Measurements from ENCODE around the gene PRKCH.

Gene PRKCH

GRCh38 chr14:61388976-61389576 is 67.7 kb downstream of the PRKCH start (continued):
- TF ChIP-seq ZNF530 (tag by site-specific recombination; IDR thresholded peaks at IDR 0.05; ENCODE audit: low read depth) (no peak), ZBTB17 (tag by site-specific recombination; IDR thresholded peaks at IDR 0.05) (peak; percentile 27; the same call in 1 of the 2 replicates), RBAK (tag by site-specific recombination; IDR thresholded peaks at IDR 0.05) (no peak), ZNF280D (tag by site-specific recombination; IDR thresholded peaks at IDR 0.05) (no peak), ZNF175 (tag by site-specific recombination; IDR thresholded peaks at IDR 0.05) (no peak), ZNF184 (tag by site-specific recombination; IDR thresholded peaks at IDR 0.05) (0 out of 2 replicates have a peak, but pooled peaks have one; percentile 20), ZNF174 (tag by site-specific recombination; IDR thresholded peaks at IDR 0.05) (no peak), ZNF664 (tag by site-specific recombination; IDR thresholded peaks at IDR 0.05) (no peak), ZNF274 (IDR thresholded peaks at IDR 0.05; ENCODE audit: low read length) (no peak), ZNF274 (tag by site-specific recombination; IDR thresholded peaks at IDR 0.05; ENCODE audit: borderline replicate concordance) (no peak), ZNF133 (tag by site-specific recombination; IDR thresholded peaks at IDR 0.05) (no peak), GLIS1 (tag by site-specific recombination; IDR thresholded peaks at IDR 0.05) (peak; percentile 89), KLF10 (tag by site-specific recombination; IDR thresholded peaks at IDR 0.05) (no peak), ZNF768 (tag by site-specific recombination; IDR thresholded peaks at IDR 0.05) (no peak), ZNF350 (tag by site-specific recombination; IDR thresholded peaks at IDR 0.05) (no peak), SP3 (tag by site-specific recombination; IDR thresholded peaks at IDR 0.05) (no peak), ZNF623 (tag by site-specific recombination; IDR thresholded peaks at IDR 0.05) (no peak), ZNF362 (tag by site-specific recombination; IDR thresholded peaks at IDR 0.05) (peak; percentile 61; the same call in 1 of the 2 replicates), ZNF24 (tag by site-specific recombination; IDR thresholded peaks at IDR 0.05) (0 out of 2 replicates have a peak, but pooled peaks have one; percentile 26), ZNF701 (tag by site-specific recombination; IDR thresholded peaks at IDR 0.05) (no peak), HOXA7 (CRISPR knock-in tag; IDR thresholded peaks at IDR 0.05; ENCODE audit: borderline replicate concordance) (no peak), ZNF571 (tag by site-specific recombination; IDR thresholded peaks at IDR 0.05) (no peak), SP2 (tag by site-specific recombination; IDR thresholded peaks at IDR 0.05) (no peak), PRDM10 (tag by site-specific recombination; IDR thresholded peaks at IDR 0.05) (no peak), ZNF585B (tag by site-specific recombination; IDR thresholded peaks at IDR 0.05) (no peak), TCF7L2 (IDR thresholded peaks at IDR 0.05; ENCODE audit: borderline replicate concordance, low read depth, low read length) (no peak), ZBTB21 (tag by site-specific recombination; IDR thresholded peaks at IDR 0.05) (no peak)
- TF ChIP-seq, protein P1, sequence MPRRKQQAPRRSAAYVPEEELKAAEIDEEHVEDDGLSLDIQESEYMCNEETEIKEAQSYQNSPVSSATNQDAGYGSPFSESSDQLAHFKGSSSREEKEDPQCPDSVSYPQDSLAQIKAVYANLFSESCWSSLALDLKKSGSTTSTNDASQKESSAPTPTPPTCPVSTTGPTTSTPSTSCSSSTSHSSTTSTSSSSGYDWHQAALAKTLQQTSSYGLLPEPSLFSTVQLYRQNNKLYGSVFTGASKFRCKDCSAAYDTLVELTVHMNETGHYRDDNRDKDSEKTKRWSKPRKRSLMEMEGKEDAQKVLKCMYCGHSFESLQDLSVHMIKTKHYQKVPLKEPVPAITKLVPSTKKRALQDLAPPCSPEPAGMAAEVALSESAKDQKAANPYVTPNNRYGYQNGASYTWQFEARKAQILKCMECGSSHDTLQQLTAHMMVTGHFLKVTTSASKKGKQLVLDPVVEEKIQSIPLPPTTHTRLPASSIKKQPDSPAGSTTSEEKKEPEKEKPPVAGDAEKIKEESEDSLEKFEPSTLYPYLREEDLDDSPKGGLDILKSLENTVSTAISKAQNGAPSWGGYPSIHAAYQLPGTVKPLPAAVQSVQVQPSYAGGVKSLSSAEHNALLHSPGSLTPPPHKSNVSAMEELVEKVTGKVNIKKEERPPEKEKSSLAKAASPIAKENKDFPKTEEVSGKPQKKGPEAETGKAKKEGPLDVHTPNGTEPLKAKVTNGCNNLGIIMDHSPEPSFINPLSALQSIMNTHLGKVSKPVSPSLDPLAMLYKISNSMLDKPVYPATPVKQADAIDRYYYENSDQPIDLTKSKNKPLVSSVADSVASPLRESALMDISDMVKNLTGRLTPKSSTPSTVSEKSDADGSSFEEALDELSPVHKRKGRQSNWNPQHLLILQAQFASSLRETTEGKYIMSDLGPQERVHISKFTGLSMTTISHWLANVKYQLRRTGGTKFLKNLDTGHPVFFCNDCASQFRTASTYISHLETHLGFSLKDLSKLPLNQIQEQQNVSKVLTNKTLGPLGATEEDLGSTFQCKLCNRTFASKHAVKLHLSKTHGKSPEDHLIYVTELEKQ (tag by site-specific recombination; IDR thresholded peaks at IDR 0.05; ENCODE audit: borderline replicate concordance), result peak; percentile 18; the same call in 1 of the 2 replicates
- TF ChIP-seq, protein P2, sequence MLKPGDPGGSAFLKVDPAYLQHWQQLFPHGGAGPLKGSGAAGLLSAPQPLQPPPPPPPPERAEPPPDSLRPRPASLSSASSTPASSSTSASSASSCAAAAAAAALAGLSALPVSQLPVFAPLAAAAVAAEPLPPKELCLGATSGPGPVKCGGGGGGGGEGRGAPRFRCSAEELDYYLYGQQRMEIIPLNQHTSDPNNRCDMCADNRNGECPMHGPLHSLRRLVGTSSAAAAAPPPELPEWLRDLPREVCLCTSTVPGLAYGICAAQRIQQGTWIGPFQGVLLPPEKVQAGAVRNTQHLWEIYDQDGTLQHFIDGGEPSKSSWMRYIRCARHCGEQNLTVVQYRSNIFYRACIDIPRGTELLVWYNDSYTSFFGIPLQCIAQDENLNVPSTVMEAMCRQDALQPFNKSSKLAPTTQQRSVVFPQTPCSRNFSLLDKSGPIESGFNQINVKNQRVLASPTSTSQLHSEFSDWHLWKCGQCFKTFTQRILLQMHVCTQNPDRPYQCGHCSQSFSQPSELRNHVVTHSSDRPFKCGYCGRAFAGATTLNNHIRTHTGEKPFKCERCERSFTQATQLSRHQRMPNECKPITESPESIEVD (tag by site-specific recombination; IDR thresholded peaks at IDR 0.05), result peak; percentile 0; the same call in 1 of the 2 replicates
